GM12873 (cell line): ENCODE measurements around the gene NPAS2.

ENCODE experiments used
- TF ChIP-seq, protein P1 (sequence below): IDR thresholded peaks from 2 replicates; pipeline ENCODE4 v1.5.1; 2012; ENCODE audit warnings: low read depth, mild to moderate bottlenecking, moderate library complexity, low read length, control low read depth; ENCODE audit not compliant: insufficient read depth; ENCODE audit errors: missing control alignments

NPAS2 gene

GRCh38 chr2:100845141-100845991 is 25.4 kb downstream of the NPAS2 start:
- TF ChIP-seq, protein P1, sequence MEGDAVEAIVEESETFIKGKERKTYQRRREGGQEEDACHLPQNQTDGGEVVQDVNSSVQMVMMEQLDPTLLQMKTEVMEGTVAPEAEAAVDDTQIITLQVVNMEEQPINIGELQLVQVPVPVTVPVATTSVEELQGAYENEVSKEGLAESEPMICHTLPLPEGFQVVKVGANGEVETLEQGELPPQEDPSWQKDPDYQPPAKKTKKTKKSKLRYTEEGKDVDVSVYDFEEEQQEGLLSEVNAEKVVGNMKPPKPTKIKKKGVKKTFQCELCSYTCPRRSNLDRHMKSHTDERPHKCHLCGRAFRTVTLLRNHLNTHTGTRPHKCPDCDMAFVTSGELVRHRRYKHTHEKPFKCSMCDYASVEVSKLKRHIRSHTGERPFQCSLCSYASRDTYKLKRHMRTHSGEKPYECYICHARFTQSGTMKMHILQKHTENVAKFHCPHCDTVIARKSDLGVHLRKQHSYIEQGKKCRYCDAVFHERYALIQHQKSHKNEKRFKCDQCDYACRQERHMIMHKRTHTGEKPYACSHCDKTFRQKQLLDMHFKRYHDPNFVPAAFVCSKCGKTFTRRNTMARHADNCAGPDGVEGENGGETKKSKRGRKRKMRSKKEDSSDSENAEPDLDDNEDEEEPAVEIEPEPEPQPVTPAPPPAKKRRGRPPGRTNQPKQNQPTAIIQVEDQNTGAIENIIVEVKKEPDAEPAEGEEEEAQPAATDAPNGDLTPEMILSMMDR: no peak

DNA sequence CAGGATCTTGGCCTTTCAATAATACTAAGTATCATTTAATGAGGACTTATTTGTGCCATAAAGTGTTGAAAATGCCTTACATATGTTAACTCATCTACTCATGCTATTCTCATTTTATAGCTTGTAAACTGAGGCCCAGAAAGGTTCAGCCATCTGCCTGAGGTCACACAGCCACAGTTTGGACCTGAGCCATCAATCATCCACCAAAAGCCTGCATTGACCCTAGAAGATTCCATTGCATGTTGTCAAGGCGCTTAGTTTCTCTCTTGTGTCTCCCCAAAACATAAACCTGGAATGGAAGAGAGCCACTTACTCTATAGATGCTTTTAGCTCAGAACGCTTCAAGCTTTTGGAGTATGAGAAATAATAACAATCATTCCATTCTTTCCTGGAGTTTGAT is 26.8 kb downstream of the NPAS2 start:
- TF ChIP-seq, protein P1: no peak

DNA sequence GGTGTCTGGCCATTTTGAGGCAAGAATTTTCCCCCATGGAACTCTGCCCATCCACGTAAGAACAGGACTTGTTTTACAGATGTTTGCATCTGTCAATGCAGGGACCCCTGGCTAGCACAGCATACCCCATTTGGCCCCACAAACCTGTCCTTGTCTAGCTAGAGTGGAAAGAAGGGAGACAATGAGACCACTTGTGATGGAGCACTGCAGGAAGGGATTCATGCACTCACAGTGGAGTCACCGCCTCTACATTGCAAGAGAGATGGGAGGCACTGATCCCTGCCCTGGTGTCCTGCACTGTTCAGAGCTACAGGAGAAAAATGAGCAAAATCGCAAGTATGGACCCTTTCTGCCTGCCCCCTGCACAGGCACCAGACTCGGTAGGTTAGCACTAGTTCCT is 32.5 kb downstream of the NPAS2 start:
- TF ChIP-seq, protein P1: no peak

DNA sequence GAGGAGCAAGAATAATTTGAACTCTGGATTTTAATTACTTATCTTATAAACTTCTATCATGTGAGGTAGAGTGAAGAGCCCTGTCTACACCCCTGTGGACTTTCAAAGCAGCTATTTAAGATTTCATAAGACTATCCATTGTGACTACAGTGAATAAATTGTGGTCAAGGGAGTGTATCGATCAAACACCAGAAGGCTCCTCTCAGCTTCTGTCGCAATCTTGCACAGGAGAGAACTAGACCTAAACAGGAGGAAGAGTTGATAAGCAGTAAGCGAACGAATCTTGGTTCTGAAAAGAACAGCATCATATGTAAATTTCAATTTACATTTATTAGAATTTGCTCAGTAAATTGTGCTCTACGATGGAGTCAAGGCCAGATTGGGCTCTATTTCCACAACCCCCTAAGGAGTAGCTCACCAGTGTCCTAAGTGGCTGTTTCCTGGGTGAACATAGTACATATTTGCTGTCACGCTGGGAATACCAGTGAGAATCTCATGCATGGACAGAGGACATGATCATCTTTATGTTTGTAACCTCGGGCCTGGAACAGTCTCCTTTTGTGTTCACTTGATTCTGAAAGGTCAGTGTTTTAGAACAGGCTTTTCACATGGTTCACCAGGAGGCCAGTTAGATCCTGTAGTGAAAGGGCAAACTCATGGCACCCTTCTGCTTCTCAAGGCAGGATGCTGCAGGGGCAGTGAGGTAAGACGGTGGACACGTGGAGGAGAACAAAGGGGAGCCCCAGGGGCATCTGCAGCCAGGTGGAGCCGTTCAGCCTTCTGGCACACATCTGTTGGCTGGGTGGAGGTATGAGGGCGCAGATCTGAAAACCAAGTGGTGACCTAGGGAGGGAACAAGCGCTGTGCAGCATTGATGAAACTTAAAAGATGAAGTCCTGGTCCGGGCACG is 33.3 kb downstream of the NPAS2 start:
- TF ChIP-seq, protein P1: no peak

DNA sequence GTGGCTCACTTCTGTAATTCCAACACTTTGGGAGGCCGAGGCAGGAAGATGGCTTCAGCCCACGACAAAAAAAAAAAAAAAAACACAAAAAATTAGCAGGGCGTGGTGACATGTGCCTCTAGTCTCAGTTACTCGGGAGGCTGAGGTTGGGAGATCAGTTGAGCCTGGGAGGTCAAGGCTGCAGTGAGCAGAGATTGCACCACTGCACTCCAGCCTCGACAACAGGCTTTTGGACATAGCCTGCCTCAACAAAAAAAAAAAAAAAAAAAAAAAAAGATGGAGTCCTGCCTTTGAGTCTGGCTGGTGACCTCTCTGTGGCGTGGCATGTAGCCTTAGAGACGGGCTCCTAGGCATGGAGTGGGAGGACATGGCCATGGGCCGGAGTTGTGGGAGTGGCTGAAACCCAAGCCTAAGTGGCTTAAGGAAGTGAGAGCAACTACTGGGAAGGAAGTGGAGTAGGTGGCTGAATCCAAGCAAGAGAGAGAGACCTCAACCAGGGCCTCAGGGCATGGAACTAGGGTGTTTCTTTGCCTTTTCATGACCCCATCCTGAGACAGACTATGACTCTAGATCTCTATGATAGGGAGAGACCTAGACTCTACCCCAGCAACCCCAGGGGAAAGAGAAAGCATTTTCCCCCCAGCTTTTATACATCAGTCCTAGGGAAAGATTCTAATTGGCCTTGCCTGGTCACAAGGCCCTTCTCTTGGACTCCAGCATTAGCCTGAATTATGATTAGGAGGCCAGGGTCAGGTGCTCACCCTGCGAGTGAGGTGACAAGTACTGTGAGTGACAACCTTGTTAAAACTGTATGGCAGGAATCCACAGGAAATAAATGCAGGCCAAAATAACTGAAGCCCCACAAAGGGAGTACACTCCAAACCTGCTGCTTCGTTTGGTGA is 34.2 kb downstream of the NPAS2 start:
- TF ChIP-seq, protein P1: no peak

DNA sequence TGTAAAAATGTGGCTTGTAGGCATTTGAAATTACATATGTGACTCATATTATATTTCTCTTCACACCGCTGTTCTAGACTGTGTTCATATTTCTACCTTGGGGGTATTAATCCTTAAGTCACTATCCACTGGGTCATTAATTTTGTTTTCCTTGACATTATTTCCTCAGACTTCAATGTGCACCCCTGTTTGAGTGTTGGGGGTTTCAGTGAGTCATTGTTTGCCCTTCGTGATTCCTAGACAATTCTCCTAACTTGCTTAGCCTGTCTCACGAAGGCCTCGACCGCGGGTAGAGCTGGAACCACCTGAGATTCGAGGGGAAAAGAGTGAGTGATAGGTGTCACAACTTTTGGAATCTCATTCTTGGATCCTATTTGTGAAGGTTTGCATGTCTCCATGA is 35.1 kb downstream of the NPAS2 start:
- TF ChIP-seq, protein P1: no peak
